ENCODE data around the gene VTN.

VTN gene

GRCh38 chr17:28385406-28385805, 15.3 kb upstream of the VTN start:
- no peak for TF ChIP-seq CTCF (IDR thresholded peaks at IDR 0.05)

GRCh38 chr17:28385037-28385400, 14.9 kb upstream of the VTN start:
- no peak for TF ChIP-seq CTCF (IDR thresholded peaks at IDR 0.05)

- no peak for TF ChIP-seq CTCF (IDR thresholded peaks at IDR 0.05)
These were observed 14.4 kb upstream of the VTN start for GRCh38 chr17:28384281-28385036.

- TF ChIP-seq CTCF (IDR thresholded peaks at IDR 0.05), result no peak
These were observed 11.2 kb upstream of the VTN start for GRCh38 chr17:28381141-28381825.

- TF ChIP-seq CTCF (IDR thresholded peaks at IDR 0.05), result no peak
These were observed 10.0 kb upstream of the VTN start for GRCh38 chr17:28379814-28380801.

GRCh38 chr17:28372945-28373274, 2.8 kb upstream of the VTN start:
- TF ChIP-seq CTCF (IDR thresholded peaks at IDR 0.05), result no peak

GRCh38 chr17:28372203-28372944, 2.3 kb upstream of the VTN start:
- TF ChIP-seq CTCF (IDR thresholded peaks at IDR 0.05), result no peak
